Measurements from ENCODE around the gene RGS3.

RGS3 gene

GRCh38 chr9:113467183-113467582 is 3.7 kb downstream of the RGS3 start:
- H3K27me3 ChIP-seq (replicated peaks; ENCODE audit: control insufficient read depth, insufficient read depth, low read length) = no peaks in the 10 kb centered on the region
- H3K4me3 ChIP-seq (replicated peaks; ENCODE audit: low read depth, low read length) = no peak overlapping the region
- H3K36me3 ChIP-seq (ENCODE audit: control insufficient read depth, insufficient read depth, low read length) = no peaks in the 10 kb centered on the region
- TF ChIP-seq CTCF (IDR thresholded peaks at IDR 0.05; ENCODE audit: insufficient read depth, low read length, poor library complexity, severe bottlenecking) = no peak
- DNase-seq (ENCODE audit: extremely low read depth, insufficient read length) = no peak

- Histone ChIP-seq H3K36me3 (ENCODE audit: control insufficient read depth, insufficient read depth, low read length) (no peaks in the 10 kb centered on the region), H3K27me3 (replicated peaks; ENCODE audit: control insufficient read depth, insufficient read depth, low read length) (no peaks in the 10 kb centered on the region), H3K4me3 (replicated peaks; ENCODE audit: low read depth, low read length) (no peak overlapping the region)
- TF ChIP-seq CTCF (IDR thresholded peaks at IDR 0.05; ENCODE audit: insufficient read depth, low read length, poor library complexity, severe bottlenecking) = no peak
- DNase-seq (ENCODE audit: extremely low read depth, insufficient read length) = no peak
Measured at GRCh38 chr9:113468716-113469448, 5.4 kb downstream of the RGS3 start.

GRCh38 chr9:113471143-113471542 is 7.6 kb downstream of the RGS3 start:
- no peak for DNase-seq (ENCODE audit: extremely low read depth, insufficient read length)
- no peaks in the 10 kb centered on the region for H3K27me3 ChIP-seq (replicated peaks; ENCODE audit: control insufficient read depth, insufficient read depth, low read length)
- no peak for TF ChIP-seq CTCF (IDR thresholded peaks at IDR 0.05; ENCODE audit: insufficient read depth, low read length, poor library complexity, severe bottlenecking)
- no peaks in the 10 kb centered on the region for H3K36me3 ChIP-seq (ENCODE audit: control insufficient read depth, insufficient read depth, low read length)
- H3K4me3 ChIP-seq (replicated peaks; ENCODE audit: low read depth, low read length) = no peak overlapping the region

- H3K27me3 ChIP-seq (replicated peaks; ENCODE audit: control insufficient read depth, insufficient read depth, low read length) = no peaks in the 10 kb centered on the region
- no peak for TF ChIP-seq CTCF (IDR thresholded peaks at IDR 0.05; ENCODE audit: insufficient read depth, low read length, poor library complexity, severe bottlenecking)
Measured at GRCh38 chr9:113471566-113471965, 8.0 kb downstream of the RGS3 start.

GRCh38 chr9:113472199-113472598 is 8.7 kb downstream of the RGS3 start:
- Histone ChIP-seq H3K4me3 (replicated peaks; ENCODE audit: low read depth, low read length) (no peak overlapping the region), H3K36me3 (ENCODE audit: control insufficient read depth, insufficient read depth, low read length) (no peaks in the 10 kb centered on the region), H3K27me3 (replicated peaks; ENCODE audit: control insufficient read depth, insufficient read depth, low read length) (no peaks in the 10 kb centered on the region)
- TF ChIP-seq CTCF (IDR thresholded peaks at IDR 0.05; ENCODE audit: insufficient read depth, low read length, poor library complexity, severe bottlenecking) = no peak
- no peak for DNase-seq (ENCODE audit: extremely low read depth, insufficient read length)

More at GRCh38 chr9:113471566-113471965, 8.0 kb downstream of the RGS3 start:
- no peak overlapping the region for H3K4me3 ChIP-seq (replicated peaks; ENCODE audit: low read depth, low read length)
- DNase-seq (ENCODE audit: extremely low read depth, insufficient read length) = no peak
- H3K36me3 ChIP-seq (ENCODE audit: control insufficient read depth, insufficient read depth, low read length) = no peaks in the 10 kb centered on the region

Data from GM06990 (cell line).